ENCODE data around the gene TTC9C. TPM values are rescaled to one million over a fixed set of nuclear protein-coding genes. Genes with fewer than 3 reads are reported as not detected.
A peak's percentile ranks its signal among the peaks of the same experiment; 100 is the strongest.

Gene TTC9C
- total and polyA plus RNA-seq, 2 of the 13 experiments (the other 11 are each of a cell fraction or from before 2014, with no cell fraction given), result 28.0 to 36.4 TPM

GRCh38 chr11:62678770-62679696, 49.3 kb upstream of the TTC9C start, which contains the start of gene UBXN1 (continued):
- TF ChIP-seq TFE3 (CRISPR knock-in tag; IDR thresholded peaks at IDR 0.05), result peak; percentile 87
- peak; percentile 93 for TF ChIP-seq THAP11 (CRISPR knock-in tag; IDR thresholded peaks at IDR 0.05)
- TF ChIP-seq RFXANK (CRISPR knock-in tag; IDR thresholded peaks at IDR 0.05), result no peak
- TF ChIP-seq SIN3A (IDR thresholded peaks at IDR 0.05; ENCODE audit: borderline replicate concordance, low read depth, low read length), result peak; percentile 92; the same call in 1 of the 2 replicates
- TF ChIP-seq PHF21A (CRISPR knock-in tag; IDR thresholded peaks at IDR 0.05), result peak; percentile 59; the same call in 1 of the 2 replicates
- TF ChIP-seq ZNF784 (CRISPR knock-in tag; IDR thresholded peaks at IDR 0.05; ENCODE audit: borderline replicate concordance), result no peak
- no peak for TF ChIP-seq NR1H2 (CRISPR knock-in tag; IDR thresholded peaks at IDR 0.05; ENCODE audit: borderline replicate concordance, low read depth)
- TF ChIP-seq NFE2 (CRISPR knock-in tag; IDR thresholded peaks at IDR 0.05), result no peak
- peak; percentile 82; the same call in 1 of the 2 replicates for TF ChIP-seq HOXA3 (CRISPR knock-in tag; IDR thresholded peaks at IDR 0.05)
- no peak for TF ChIP-seq ZNF136 (CRISPR knock-in tag; IDR thresholded peaks at IDR 0.05; ENCODE audit: low read depth)
- 0 out of 2 replicates have a peak, but pooled peaks have one; percentile 28 for TF ChIP-seq CBX5 (CRISPR knock-in tag; IDR thresholded peaks at IDR 0.05; ENCODE audit: borderline replicate concordance)
- TF ChIP-seq TAF1 (CRISPR knock-in tag; IDR thresholded peaks at IDR 0.05), result peak; percentile 69
- TF ChIP-seq BRF2 (CRISPR knock-in tag; IDR thresholded peaks at IDR 0.05), result 0 out of 2 replicates have a peak, but pooled peaks have one; percentile 71
- TF ChIP-seq DMTF1 (CRISPR knock-in tag; IDR thresholded peaks at IDR 0.05), result no peak
- TF ChIP-seq HNF1B (CRISPR knock-in tag; IDR thresholded peaks at IDR 0.05), result peak; percentile 63; the same call in 1 of the 2 replicates
- peak; percentile 79; the same call in 1 of the 2 replicates for TF ChIP-seq SNAI1 (CRISPR knock-in tag; IDR thresholded peaks at IDR 0.05; ENCODE audit: borderline replicate concordance)
- no peak for TF ChIP-seq RCOR2 (CRISPR knock-in tag; IDR thresholded peaks at IDR 0.05)
- TF ChIP-seq ZBTB33 (CRISPR knock-in tag; IDR thresholded peaks at IDR 0.05), result peak; percentile 9; the same call in 1 of the 2 replicates
- TF ChIP-seq YEATS4 (CRISPR knock-in tag; IDR thresholded peaks at IDR 0.05; ENCODE audit: borderline replicate concordance), result peak; percentile 75; the same call in 1 of the 2 replicates
